ENCODE results near the gene EIF5A2.
"Not testable (repeated sequence)": the region's sequence is repeated elsewhere in the genome, so short reads cannot be mapped to it uniquely, and the experiment has no call there.

The EIF5A2 gene

GRCh38 chr3:170897199-170897598 is 11.2 kb downstream of the EIF5A2 start:
- not testable (repeated sequence) for DNase-seq

- DNase-seq: no peak
Observed at GRCh38 chr3:170896781-170897180, 11.7 kb downstream of the EIF5A2 start.

GRCh38 chr3:170896333-170896732 is 12.1 kb downstream of the EIF5A2 start:
- not testable (repeated sequence) for DNase-seq

GRCh38 chr3:170893895-170894294 is 14.5 kb downstream of the EIF5A2 start:
- no peak for DNase-seq

- no peak for DNase-seq
Observed at GRCh38 chr3:170889630-170890029, 18.8 kb downstream of the EIF5A2 start.

GRCh38 chr3:170889132-170889531 is 19.3 kb downstream of the EIF5A2 start:
- no peak for DNase-seq

GRCh38 chr3:170884109-170884930 is 24.1 kb downstream of the EIF5A2 start:
- DNase-seq: not testable (repeated sequence)

GRCh38 chr3:170878688-170879087 is 29.7 kb downstream of the EIF5A2 start:
- not testable (repeated sequence) for DNase-seq

GRCh38 chr3:170877311-170877710 is 31.1 kb downstream of the EIF5A2 start:
- not testable (repeated sequence) for DNase-seq

GRCh38 chr3:170876537-170876936 is 31.9 kb downstream of the EIF5A2 start:
- DNase-seq: no peak

- DNase-seq: no peak
Observed at GRCh38 chr3:170869645-170870593, 38.5 kb downstream of the EIF5A2 start, which contains the start of gene RPL22L1. RPL22L1 (minus strand) TSS chr3:170870195; CDS start chr3:170870167, 28 bp downstream.

GRCh38 chr3:170869239-170869590 is 39.2 kb downstream of the EIF5A2 start:
- no peak for DNase-seq

GRCh38 chr3:170868577-170869238 is 39.7 kb downstream of the EIF5A2 start:
- no peak for DNase-seq

GRCh38 chr3:170867143-170867937 is 41.1 kb downstream of the EIF5A2 start:
- DNase-seq: no peak

GRCh38 chr3:170866499-170866898 is 41.9 kb downstream of the EIF5A2 start:
- DNase-seq: no peak

- DNase-seq: no peak
Observed at GRCh38 chr3:170865209-170866094, 43.0 kb downstream of the EIF5A2 start.

GRCh38 chr3:170864525-170865208 is 43.8 kb downstream of the EIF5A2 start:
- no peak for DNase-seq

GRCh38 chr3:170863816-170864215 is 44.6 kb downstream of the EIF5A2 start:
- DNase-seq: no peak

Data from nucleus accumbens (tissue), 56 donors.